ENCODE measurements around the gene MSANTD1.

The MSANTD1 gene

DNA sequence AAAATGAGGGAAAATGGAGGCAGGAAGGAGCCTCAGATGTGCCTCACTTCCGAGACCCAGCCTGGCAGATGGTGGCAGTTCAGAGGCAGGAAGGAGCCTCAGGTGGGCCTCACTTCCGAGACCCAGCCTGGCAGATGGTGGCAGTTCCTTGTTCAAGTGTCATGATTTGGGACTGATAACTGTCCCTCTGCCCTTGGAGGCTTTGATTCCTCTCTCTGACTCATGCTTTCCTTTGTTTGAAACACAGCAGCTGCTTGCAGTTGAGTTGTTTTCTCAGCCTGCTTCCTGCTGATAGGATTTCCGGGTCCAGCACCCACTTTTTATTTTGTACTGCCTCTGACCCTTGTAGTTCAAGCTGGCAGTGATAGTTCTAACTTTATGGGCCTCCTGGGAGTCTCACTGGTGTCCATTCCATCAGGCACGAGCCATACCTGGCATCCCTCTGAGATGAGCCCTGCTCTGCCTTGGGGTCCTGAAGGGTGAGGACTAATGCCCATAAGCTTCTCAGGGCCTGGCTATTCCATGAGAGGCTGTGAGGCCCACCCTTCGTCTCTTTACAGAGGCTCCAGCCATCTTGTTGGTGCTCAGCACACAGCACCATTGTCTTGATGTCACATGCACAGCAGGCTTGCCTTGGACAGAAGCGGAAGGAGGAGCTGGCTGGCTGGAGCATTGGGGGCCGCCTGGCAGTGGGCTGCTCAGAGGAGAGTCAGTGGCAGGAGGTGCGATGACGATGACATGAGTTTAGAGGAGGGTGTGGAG, 56.8 kb downstream of the MSANTD1 start:
- peak; percentile 9 for DNase-seq
